Measurements from ENCODE around the gene USP17L20.
"Not testable (repeated sequence)": the region's sequence is repeated elsewhere in the genome, so short reads cannot be mapped to it uniquely, and the experiment has no call there.

Gene USP17L20, protein sequence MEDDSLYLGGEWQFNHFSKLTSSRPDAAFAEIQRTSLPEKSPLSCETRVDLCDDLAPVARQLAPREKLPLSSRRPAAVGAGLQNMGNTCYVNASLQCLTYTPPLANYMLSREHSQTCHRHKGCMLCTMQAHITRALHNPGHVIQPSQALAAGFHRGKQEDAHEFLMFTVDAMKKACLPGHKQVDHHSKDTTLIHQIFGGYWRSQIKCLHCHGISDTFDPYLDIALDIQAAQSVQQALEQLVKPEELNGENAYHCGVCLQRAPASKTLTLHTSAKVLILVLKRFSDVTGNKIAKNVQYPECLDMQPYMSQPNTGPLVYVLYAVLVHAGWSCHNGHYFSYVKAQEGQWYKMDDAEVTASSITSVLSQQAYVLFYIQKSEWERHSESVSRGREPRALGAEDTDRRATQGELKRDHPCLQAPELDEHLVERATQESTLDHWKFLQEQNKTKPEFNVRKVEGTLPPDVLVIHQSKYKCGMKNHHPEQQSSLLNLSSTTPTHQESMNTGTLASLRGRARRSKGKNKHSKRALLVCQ

DNA sequence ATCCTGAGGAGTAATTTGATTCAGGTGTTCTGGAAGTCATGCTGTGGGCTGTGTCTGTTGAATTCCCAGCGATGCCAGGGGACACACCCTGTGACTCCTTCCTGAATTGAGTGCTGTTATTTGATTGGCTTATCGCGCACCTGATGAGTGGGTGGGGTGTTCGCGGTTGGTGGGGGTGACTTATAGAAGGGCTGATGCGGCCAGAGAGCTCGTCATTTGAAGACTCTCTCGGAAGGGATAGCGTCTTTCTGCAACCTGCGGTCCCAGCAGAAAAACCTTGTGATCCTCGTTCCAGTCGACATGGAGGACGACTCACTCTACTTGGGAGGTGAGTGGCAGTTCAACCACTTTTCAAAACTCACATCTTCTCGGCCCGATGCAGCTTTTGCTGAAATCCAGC lies at the start of gene USP17L20:
TSS of gene USP17L20 (plus strand) at position 301 of the 400 bp plus-strand sequence. CDS start at position 301, 0 bp downstream.
- not testable (repeated sequence) for DNase-seq

- DNase-seq, result not testable (repeated sequence)
These were observed 47.6 kb upstream of the USP17L20 start, which contains the start of gene USP17L10 for GRCh38 chr4:9210357-9210756. USP17L10 (plus strand) TSS chr4:9210657; CDS start chr4:9210657, 0 bp downstream.

DNA sequence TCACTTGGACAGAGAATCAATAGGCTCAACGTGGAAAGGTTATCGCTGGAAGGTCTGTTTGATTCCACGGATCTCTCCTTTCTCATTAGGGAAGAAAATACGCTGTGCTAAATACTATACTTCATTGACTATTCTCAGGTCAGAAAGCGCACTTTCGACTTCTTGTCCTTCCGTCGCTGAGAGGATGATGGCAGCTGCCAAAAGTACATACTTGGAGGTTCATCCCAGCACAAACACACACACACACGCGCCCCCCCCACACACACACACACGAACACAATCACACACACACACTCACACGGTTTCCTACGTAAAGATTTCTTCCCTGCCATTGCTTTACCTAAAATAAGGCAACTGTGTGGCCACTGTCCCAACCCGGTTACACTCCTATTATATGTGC lies 43.2 kb upstream of the USP17L20 start:
- DNase-seq, result not testable (repeated sequence)

GRCh38 chr4:9215105-9215504 lies 42.8 kb upstream of the USP17L20 start, which contains the start of gene USP17L11:
USP17L11 (plus strand) TSS chr4:9215405; CDS start chr4:9215405, 0 bp downstream.
- DNase-seq, result not testable (repeated sequence)

GRCh38 chr4:9219852-9220251 lies 38.1 kb upstream of the USP17L20 start, which contains the start of gene USP17L12:
USP17L12 (plus strand) TSS chr4:9220152; CDS start chr4:9220152, 0 bp downstream.
- DNase-seq, result not testable (repeated sequence)

- DNase-seq, result not testable (repeated sequence)
These were observed 33.3 kb upstream of the USP17L20 start, which contains the start of gene USP17L13 for GRCh38 chr4:9224596-9224995. USP17L13 (plus strand) TSS chr4:9224896; CDS start chr4:9224896, 0 bp downstream.

- DNase-seq, result not testable (repeated sequence)
These were observed 27.7 kb upstream of the USP17L20 start for GRCh38 chr4:9230249-9230648.

GRCh38 chr4:9234085-9234484 lies 23.8 kb upstream of the USP17L20 start, which contains the start of gene USP17L15:
USP17L15 (plus strand) TSS chr4:9234385; CDS start chr4:9234385, 0 bp downstream.
- not testable (repeated sequence) for DNase-seq

DNA sequence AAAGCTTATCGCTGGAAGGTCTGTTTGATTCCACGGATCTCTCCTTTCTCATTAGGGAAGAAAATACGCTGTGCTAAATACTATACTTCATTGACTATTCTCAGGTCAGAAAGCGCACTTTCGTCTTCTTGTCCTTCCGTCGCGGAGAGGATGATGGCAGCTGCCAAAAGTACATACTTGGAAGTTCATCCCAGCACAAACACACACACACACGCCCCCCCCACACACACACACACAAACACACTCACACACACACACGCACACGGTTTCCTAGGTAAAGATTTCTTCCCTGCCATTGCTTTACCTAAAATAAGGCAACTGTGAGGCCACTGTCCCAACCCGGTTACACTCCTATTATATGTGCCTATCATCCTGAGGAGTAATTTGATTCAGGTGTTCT lies 19.5 kb upstream of the USP17L20 start:
- not testable (repeated sequence) for DNase-seq

GRCh38 chr4:9243579-9243978 lies 14.3 kb upstream of the USP17L20 start, which contains the start of gene USP17L17:
USP17L17 (plus strand) TSS chr4:9243879; CDS start chr4:9243879, 0 bp downstream.
- DNase-seq, result not testable (repeated sequence)

DNA sequence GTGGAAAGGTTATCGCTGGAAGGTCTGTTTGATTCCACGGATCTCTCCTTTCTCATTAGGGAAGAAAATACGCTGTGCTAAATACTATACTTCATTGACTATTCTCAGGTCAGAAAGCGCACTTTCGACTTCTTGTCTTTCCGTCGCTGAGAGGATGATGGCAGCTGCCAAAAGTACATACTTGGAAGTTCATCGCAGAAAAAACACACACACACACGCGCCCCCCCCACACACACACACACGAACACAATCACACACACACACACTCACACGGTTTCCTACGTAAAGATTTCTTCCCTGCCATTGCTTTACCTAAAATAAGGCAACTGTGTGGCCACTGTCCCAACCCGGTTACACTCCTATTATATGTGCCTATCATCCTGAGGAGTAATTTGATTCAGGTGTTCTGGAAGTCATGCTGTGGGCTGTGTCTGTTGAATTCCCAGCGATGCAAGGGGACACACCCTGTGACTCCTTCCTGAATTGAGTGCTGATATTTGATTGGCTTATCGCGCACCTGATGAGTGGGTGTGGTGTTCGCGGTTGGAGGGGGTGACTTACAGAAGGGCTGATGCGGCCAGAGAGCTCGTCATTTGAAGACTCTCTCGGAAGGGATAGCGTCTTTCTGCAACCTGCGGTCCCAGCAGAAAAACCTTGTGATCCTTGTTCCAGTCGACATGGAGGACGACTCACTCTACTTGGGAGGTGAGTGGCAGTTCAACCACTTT lies 9.8 kb upstream of the USP17L20 start, which contains the start of gene USP17L18:
TSS of gene USP17L18 (plus strand) at position 678 of the 728 bp plus-strand sequence. CDS start at position 678, 0 bp downstream.
- DNase-seq, result not testable (repeated sequence)

- not testable (repeated sequence) for DNase-seq
These were observed 4.8 kb upstream of the USP17L20 start, which contains the start of gene USP17L19 for GRCh38 chr4:9253078-9253477. USP17L19 (plus strand) TSS chr4:9253378; CDS start chr4:9253378, 0 bp downstream.

DNA sequence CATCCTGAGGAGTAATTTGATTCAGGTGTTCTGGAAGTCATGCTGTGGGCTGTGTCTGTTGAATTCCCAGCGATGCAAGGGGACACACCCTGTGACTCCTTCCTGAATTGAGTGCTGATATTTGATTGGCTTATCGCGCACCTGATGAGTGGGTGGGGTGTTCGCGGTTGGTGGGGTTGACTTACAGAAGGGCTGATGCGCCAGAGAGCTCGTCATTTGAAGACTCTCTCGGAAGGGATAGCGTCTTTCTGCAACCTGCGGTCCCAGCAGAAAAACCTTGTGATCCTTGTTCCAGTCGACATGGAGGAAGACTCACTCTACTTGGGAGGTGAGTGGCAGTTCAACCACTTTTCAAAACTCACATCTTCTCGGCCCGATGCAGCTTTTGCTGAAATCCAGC lies 4.6 kb downstream of the USP17L20 start, which contains the start of gene USP17L21:
TSS of gene USP17L21 (plus strand) at position 301 of the 400 bp plus-strand sequence. CDS start at position 301, 0 bp downstream.
- not testable (repeated sequence) for DNase-seq

GRCh38 chr4:9267319-9267718 lies 9.4 kb downstream of the USP17L20 start, which contains the start of gene USP17L22:
USP17L22 (plus strand) TSS chr4:9267619; CDS start chr4:9267619, 0 bp downstream.
- not testable (repeated sequence) for DNase-seq

- not testable (repeated sequence) for DNase-seq
These were observed 13.8 kb downstream of the USP17L20 start for GRCh38 chr4:9271719-9272118.
